Central memory CD4-positive, alpha-beta T cell (primary cell): ENCODE data around the gene TAS2R60.
"Not testable (repeated sequence)": the region's sequence is repeated elsewhere in the genome, so short reads cannot be mapped to it uniquely, and the experiment has no call there.

Experiments
- DNase-seq: peaks from one replicate; pipeline ENCODE4 v3.0.0; 2022

Gene TAS2R60

DNA sequence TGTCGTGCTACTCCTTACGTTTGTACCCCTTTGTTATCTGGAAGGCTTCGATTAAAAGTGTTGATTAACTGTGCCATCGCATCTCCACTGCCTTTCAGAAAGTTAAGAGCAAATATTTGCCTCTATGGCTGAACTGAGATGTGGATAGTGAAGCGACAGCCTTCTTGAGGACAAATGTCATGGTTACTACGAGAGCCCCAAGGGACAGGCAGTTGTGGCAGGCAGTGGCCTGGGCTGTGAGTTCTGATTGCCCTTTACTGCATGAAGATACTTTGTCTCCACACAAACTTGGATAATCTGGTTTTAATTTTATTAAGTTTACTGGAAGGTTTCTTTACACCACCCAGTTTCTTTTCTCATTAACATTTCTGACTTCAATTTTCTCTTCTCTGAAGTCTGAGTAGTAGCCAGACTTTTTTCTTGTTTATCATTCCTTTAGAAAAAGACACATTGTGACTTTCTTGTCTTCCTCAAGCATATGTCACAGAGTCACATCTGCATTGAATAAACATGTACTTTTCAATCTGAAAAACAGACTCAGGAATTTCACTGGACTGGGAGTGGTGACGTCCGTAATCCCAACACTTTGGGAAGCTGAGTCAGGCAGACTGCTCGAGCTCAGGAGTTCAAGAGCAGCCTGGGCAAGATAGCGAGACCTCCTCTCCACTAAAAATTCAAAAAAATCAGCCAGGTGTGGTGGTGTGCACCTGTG is 36.0 kb downstream of the TAS2R60 start:
- no peak for DNase-seq

DNA sequence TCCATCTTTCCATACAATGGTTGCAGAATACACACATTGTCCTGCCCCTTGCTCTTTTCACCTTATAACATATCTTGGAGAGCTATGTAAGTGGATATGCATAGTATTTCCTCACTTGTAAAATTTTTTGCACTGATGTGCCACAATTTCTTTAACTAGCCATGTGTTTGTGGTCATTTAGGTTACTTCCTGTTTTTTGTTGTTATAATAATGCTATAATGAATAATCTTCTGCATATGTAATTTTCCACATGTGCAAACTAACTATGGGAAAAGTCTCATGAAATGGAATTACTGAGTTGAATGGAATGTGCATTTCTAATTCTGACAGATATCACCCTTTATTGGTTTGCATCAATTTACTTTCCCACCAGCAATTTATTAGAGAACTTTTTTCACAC is 37.2 kb downstream of the TAS2R60 start:
- no peak for DNase-seq

DNA sequence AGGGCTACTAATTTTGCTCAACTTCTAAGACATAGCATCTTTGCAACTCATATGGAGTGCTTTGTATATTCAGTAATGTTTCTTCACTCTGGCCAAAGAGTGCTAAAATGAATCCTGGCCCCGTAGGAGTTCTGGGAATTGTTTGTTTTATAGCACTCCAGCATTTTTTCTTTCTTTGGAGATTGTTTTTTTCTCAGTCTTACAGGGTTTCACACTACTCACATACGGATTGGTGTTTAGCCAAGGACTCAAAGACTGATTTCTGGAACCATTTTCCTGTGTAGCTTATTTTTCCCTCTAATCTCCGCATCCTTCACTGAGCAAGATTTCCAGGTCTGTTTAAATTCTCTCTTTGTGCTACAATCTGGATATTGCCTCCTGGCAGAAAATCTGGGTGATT is 40.9 kb downstream of the TAS2R60 start:
- no peak for DNase-seq

DNA sequence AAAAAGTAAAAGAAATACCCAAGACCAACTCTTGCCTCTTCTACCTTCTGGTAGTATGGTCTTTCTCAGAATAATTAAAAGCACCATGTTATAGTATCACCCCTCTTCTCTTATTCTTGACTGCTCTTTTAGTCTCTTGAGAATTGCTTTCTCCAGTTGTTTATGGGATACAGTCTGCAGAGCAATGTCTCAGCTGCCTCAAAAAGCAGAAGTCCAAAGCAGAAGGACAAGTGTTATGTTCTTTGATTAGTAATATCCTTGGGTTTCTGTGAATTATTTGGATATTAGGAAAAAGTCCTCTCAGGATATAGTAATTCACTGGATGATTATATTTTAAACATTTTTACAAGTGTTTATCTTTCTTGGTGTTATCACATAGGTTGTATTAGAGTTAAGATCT is 41.8 kb downstream of the TAS2R60 start:
- DNase-seq, result no peak

DNA sequence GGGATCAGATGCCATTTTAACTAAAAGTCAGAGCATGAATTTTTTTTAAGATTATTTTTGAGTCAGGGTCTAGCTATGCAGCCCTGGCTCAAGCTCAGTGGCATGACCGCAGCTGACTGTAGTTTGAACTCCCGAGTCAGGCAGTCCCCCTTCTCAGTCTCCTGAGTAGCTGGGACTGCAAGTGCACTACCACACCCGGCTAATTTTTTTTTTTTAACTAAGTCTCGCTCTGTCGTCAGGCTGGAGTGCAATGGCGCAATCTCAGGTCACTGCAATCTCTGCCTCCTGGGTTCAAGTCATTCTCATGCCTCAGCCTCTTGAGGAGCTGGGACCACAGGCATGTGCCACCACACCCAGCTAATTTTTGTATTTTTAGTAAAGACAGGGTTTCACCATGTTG is 42.2 kb downstream of the TAS2R60 start:
- DNase-seq, result no peak

DNA sequence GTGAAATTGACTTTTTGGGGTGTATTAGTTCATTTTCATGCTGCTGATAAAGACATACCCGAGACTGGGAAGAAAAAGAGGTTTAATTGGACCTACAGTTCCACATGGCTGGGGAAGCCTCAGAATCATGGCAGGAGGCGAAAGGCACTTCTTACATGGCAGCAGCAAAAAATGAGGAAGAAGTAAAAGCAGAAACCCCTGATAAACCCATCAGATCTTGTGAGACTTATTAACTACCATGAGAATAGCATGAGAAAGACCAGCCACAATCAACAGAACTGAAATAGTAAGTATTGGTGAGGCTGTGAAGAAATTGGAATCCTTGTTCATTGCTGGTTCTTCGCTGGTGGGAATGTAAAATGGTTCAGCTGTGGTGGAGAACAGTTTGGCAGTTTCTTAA is 43.0 kb downstream of the TAS2R60 start:
- not testable (repeated sequence) for DNase-seq

DNA sequence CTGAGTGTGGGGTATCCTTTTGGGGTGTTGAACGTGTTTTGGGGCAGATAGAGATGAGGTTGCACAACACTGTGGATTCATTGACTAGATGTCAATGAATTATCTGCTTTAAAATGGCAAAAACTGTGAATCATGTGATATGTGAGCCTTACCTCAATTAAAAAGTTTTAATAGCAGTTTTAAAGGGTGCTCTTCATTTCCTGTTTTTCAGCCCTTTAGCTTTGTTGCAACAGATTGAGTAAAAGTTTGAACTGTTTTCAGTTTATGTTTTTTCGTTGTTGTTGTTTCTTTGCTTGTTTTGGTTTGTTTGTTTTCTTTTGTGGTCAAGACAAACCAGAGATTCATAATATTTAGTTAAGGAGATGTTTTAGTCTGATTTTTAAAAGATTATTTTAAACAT is 43.8 kb downstream of the TAS2R60 start:
- DNase-seq, result no peak

DNA sequence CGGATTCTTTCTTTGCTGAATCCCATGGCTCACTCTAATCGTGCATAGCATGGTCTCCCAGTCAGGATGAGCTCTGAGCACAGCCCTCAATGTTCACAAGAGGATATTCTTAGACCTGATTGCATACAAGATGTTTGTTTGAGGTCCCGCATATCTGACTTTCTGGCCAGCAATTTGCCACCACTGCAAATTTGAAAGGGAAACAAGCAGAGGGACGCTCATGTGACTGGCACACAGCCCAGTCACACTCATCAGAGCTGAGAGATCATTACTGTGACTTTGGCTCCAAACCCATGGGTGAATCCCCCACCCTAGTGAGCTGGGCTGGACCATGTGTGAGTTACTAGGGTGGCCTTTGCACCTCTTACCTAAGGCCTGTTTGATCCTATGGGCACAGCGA is 44.3 kb downstream of the TAS2R60 start:
- DNase-seq, result no peak

DNA sequence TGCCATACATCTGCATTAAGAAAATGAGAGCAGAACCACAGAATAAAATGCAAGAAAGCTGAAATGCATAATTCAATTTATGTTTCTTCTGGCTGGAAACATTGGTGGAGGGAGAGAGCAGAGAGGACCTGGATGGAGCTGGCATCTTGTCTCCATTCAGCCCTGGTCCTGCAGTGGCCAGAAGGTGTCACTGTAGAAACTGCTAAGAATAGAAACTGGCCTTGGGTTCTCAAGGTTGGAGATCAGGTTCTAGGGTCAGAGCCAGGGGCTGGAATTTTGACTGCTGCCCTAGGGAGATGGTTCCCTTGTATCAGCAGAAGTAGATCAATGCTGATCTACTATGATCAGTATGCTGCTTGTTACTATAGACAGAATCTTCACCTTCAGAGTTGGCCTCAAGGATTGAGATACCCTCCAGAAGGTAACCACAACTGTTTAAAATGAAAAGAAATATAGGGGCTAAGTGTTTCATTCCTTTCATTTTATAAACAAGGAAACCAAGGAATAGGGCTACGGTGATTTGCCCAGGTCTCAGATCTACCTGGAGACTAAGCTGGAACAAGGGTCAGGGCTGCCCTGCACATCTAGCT is 47.6 kb downstream of the TAS2R60 start:
- no peak for DNase-seq

DNA sequence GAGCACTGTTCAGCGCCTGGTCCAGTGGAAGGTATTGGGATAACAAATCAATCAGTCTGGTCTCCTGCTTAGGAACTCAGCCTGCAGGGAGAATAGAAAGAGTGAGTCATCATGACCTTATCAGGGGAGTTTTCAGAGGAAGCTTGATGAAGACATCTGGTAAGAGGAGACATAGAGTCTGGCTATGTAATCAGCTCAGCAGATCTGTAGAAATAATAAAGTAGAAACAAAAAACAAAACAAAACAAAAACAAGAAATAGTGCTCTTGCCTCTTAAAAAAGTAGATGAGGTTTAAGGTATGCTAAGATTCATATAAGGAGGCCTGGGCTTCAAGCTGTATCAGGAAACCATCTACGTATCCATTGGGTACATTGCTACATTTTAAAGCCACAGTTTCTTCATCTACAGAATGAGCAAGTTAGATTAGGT is 48.8 kb downstream of the TAS2R60 start:
- DNase-seq, result no peak

DNA sequence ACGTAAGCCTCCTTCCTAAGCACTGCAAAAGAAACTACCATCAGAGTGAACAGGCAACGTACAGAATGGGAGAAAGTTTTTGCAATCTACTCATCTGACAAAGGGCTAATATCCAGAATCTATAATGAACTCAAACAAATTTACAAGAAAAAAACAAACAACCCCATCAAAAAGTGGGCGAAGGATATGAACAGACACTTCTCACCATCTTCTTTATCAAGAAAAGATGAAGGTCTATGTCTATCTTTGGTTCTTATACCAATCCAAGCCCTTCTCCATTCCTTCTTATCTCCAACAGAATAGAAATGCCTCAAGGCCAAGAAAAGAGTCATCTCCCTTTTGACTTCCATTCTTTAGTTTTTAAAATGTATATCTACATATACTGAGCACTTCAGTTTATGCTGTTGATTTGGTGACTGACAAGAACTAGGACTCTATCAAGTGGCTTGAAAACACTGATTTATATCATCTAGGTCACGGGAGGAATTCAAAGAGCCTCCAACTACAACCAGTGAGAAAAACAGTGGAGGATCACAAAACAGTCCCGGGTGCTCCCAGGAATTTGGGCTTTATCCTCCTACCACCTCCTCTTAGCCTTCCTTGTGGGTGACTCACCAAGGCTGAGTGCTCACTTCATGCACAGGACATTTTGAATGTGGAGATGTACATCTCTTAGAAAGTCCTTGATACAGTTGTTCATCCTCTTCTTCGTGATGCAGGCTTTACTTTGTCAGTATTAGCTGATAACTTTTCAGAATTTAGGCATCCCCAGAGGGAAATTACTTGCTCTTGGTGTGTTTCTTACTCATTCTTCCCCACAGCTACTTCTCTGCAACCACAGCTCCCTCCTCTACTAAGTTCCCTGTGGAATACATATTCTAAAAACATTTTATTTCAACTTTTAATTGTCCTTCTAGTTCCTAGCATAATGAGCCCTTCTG is 49.8 kb downstream of the TAS2R60 start:
- no peak for DNase-seq

DNA sequence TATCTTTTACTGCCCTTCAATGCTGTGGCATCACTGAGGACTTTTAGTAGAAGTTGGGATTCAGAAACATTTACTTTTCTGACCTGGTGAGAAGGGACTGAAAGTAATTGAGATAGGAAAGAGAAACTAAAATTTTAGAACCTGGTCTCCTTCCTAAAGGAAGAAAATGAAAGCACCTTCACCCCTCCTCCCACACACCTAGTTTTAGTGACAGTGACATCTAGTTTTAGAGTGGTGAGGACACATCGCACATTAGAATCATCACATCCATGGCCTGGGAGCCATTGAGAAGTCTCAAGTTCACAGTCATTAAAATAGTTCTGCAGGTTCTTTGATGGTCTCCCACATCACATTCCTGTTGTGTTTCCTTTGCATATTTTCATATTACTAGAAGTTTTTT is 50.5 kb downstream of the TAS2R60 start:
- DNase-seq, result no peak
